GM19324 (cell line): ENCODE measurements around the gene KCTD5.
A peak's percentile ranks its signal among the peaks of the same experiment; 100 is the strongest.
"Not testable (repeated sequence)": the region's sequence is repeated elsewhere in the genome, so short reads cannot be mapped to it uniquely, and the experiment has no call there.

ENCODE experiments used
- ATAC-seq: cut with Tn5 transposase; IDR thresholded peaks from one replicate; pipeline ENCODE4 v1.9.1; 2021; ENCODE audit warnings: mild to moderate bottlenecking, moderate library complexity; ENCODE audit not compliant: unreplicated experiment, low FRiP score

The KCTD5 gene

GRCh38 chr16:2671741-2672140, 10.6 kb upstream of the KCTD5 start:
- no peak for ATAC-seq

- peak; percentile 89 for ATAC-seq
Observed at GRCh38 chr16:2673066-2673999, 9.0 kb upstream of the KCTD5 start.

- ATAC-seq = no peak
Observed at GRCh38 chr16:2675021-2675420, 7.3 kb upstream of the KCTD5 start.

DNA sequence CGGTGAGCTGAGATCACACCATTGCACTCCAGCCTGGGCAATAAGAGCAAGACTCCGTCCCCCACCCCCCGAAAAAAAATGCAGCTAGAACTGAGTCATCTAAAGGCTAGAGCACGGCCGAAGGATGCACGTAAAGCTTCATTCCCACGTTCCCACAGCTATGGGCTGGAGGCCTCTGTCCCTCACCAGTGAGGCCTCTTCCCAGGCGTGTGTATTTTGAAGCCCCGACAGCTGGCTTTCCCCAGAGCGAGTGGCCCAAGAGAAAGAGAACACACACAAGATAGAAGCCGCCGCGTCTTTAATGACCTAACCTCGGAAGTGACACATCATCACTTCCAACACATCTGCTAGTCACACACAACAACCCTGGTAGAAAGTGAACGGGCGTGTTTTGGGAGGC, 6.6 kb upstream of the KCTD5 start:
- ATAC-seq = no peak

- not testable (repeated sequence) for ATAC-seq
Observed at GRCh38 chr16:2676937-2677336, 5.4 kb upstream of the KCTD5 start.

GRCh38 chr16:2678206-2678965, 3.9 kb upstream of the KCTD5 start:
- ATAC-seq = not testable (repeated sequence)

DNA sequence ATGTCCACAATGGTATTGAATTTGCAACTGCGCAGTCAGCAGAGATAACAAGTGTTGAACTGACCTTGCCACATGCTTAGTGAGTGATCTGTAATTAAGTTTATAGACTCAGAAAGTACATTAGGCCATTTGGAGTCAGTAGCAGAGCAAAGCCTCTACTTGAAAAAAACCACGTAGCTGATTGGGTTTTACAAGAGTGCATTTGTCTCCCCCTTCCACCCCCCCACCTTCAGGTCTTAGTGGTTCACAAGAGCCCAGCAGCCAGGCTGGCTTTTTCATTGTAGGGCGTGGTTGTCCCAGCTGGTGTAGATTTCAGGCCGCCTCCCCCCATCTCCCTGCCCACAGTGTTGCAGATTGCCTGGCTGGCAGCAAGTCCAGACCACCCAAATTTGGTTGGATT, 2.4 kb upstream of the KCTD5 start:
- not testable (repeated sequence) for ATAC-seq

- ATAC-seq = not testable (repeated sequence)
Observed at GRCh38 chr16:2680360-2680759, 2.0 kb upstream of the KCTD5 start.

GRCh38 chr16:2683041-2683440, 718 bp downstream of the KCTD5 start:
- ATAC-seq = not testable (repeated sequence)

DNA sequence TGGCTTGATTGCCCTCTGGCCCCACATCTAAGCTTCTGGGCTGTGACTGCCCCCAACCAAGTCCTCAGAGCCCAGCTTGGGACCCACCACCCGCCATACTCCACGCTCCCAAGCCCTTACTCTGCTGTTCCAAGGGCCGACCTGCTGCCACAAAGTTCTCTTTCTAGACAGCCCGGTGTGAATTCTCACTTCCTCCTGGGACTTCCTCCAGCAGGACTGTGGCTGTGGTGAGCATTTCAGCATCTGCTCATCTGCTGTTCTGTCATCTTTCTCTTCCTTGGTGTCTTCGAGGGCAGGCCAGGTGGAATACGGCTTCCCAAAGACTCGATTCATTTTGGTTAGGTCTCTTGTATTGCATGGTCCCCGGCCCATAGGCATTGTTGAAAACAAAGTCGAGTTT, 3.8 kb downstream of the KCTD5 start:
- not testable (repeated sequence) for ATAC-seq

GRCh38 chr16:2686912-2687507, 4.7 kb downstream of the KCTD5 start:
- peak; percentile 41 for ATAC-seq

DNA sequence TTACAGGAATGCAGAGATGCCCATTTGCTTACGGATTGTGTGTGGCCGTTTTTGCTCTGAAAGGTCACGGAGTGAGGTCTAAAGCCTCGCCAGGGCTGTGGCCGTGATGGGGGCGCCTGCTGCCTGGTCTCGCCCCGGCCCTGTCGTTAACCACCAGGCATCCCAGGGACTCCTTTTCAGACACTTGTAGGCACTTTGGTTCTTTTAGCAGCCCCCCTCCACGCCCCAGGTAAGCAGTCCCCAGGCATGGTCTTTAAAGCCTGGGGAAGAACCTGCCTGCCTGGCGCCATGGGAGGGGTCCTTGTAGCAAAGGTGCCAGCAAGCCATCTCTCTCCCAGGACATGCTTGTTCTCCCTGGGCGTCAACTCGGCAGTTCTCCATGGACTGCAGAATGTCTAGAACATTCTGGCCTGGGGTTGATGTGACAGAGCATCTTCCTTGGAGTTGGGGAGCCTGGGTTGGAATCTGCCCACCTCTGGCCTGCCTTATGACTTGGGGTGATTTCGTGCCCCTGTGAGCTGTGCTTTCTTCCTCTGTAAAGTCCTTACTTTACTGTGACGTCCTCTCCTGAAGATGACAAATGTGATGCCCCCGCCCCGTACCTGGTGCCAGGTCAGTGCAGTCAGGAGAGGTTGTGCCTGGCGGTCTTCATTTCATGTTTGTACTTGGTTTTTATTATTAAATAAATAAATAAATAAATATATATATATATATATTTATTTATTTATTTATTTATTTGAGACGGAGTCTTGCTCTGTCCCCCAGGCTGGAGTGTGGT, 5.4 kb downstream of the KCTD5 start:
- ATAC-seq = no peak

GRCh38 chr16:2689422-2689821, 7.1 kb downstream of the KCTD5 start:
- not testable (repeated sequence) for ATAC-seq

DNA sequence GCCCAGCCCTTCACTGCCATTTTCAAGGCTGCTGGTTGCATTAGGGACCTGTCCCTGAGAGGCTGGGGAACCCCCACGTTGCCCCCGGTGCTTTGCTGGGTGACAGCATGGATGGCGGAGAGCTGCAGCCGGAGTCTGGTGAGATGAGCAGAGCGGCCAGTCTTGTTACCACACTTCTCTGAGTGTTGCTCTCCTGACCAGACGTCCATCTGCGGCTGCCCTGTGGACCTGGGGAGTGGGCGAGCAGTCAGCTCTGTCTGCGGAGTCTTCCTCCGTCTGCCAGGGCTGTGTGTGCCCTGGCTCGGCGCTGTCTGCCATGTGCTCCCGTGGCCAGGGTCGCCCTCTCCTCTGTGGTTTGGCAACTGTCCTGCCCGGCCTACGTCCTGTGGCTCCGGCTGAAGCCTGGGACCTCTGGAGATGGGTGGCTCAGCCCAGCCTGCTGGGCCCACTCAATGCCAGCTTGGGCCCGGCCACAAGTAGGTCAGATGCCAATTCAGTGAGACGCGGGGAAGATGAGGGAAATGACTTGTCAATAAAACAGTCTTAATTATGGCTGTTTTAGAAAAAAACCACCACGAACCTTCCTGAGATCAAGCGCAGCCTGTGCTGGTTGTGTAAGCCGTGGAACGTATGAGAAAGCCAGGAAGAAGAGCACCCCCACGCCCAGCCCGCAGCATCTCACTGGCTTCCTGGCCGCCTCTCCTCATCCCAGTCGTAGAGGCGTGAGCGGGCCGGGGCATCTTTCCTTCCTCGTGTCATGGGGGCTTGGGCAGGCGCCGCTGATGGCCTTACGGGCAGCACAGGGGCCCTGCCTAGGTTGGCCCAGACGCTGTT, 7.9 kb downstream of the KCTD5 start:
- ATAC-seq = no peak

DNA sequence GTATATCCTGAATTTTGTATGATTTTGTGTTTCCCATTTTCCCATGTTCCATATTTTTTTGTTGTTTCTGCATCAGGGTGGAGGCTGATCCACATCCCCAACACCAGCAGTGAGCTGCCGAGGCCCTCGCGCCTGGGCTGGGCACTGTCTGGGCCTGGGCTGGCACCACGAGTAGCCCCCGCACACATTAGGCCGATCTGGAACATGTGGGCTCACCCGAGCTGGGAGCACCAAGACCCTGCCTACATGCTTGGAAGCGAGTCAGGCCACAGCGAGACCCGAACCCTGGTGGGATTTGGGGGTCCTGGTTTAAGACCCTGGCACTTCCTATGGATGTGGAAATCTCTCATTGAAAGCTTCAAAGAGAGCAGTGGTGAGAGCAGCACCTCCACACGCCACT, 8.5 kb downstream of the KCTD5 start:
- no peak for ATAC-seq

- ATAC-seq = no peak
Observed at GRCh38 chr16:2691491-2692248, 9.3 kb downstream of the KCTD5 start.

GRCh38 chr16:2692251-2692947, 10.1 kb downstream of the KCTD5 start:
- no peak for ATAC-seq

DNA sequence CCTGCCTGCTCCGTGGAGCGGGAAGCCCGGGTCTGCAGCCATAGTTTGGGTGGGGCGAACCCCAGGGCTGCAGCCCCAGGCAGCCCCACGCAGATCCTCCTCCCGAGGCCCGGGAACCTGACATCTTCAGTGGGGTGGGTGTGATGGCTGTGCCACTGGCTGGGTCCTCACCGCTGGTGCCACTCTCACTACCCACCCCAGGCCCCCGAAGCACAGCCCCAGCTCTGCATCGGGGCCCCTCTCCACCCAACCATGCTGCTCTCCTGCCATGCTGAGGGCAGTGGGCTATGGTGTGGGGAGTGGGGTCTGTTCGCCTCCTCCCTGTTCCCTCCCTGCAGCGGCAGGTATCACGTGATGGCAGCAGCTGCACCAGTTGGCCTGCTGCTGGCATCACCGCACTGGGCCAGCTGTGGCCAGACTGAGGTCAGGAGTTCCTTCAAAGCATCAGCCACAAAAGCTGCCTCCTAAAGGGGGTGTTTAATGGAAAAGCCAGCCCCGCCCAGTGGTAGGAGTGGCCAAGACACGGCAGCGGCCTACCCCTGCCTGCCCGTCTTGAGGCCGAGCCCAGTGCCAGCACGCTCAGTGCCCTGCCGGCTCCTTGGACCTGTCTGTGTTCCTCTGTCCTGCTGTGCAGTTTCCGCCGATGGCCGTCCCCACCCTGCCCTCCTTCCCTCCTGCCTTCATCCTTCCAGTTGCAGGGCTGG, 10.8 kb downstream of the KCTD5 start:
- ATAC-seq = no peak
